ENCODE measurements around the gene VSNL1. TPM values are rescaled to one million over a fixed set of nuclear protein-coding genes. Genes with fewer than 3 reads are reported as not detected.

VSNL1 gene
- total RNA-seq, 4 donors from 2014 or later = 0.65 TPM; not detected in 3

GRCh38 chr2:17593841-17594491, 53.5 kb downstream of the VSNL1 start:
- TF ChIP-seq CTCF (IDR thresholded peaks at IDR 0.05) = no peak
- DNase-seq (ENCODE audit: low spot score) (no peak), ATAC-seq (ENCODE audit: low FRiP score) (peak; percentile 7)

- TF ChIP-seq CTCF (IDR thresholded peaks at IDR 0.05) = no peak
- ATAC-seq (ENCODE audit: low FRiP score) (peak; percentile 79), DNase-seq (ENCODE audit: low spot score) (no peak)
Measured at GRCh38 chr2:17594533-17595401, 54.3 kb downstream of the VSNL1 start.

- no peak for TF ChIP-seq CTCF (IDR thresholded peaks at IDR 0.05)
- no peak for DNase-seq (ENCODE audit: low spot score)
- no peak for ATAC-seq (ENCODE audit: low FRiP score)
Measured at GRCh38 chr2:17599617-17600016, 59.1 kb downstream of the VSNL1 start.

- TF ChIP-seq CTCF (IDR thresholded peaks at IDR 0.05) = no peak
- no peak for ATAC-seq (ENCODE audit: low FRiP score)
- DNase-seq (ENCODE audit: low spot score) = no peak
Measured at GRCh38 chr2:17600556-17601204, 60.2 kb downstream of the VSNL1 start.

- ATAC-seq (ENCODE audit: low FRiP score) (no peak), DNase-seq (ENCODE audit: low spot score) (no peak)
- TF ChIP-seq CTCF (IDR thresholded peaks at IDR 0.05) = no peak
Measured at GRCh38 chr2:17604050-17604449, 63.6 kb downstream of the VSNL1 start.

- ATAC-seq (ENCODE audit: low FRiP score) (no peak), DNase-seq (ENCODE audit: low spot score) (no peak)
- TF ChIP-seq CTCF (IDR thresholded peaks at IDR 0.05) = no peak
Measured at GRCh38 chr2:17605696-17606095, 65.2 kb downstream of the VSNL1 start.
